ENCODE measurements around the gene QPCT.
A peak's percentile ranks its signal among the peaks of the same experiment; 100 is the strongest.

The QPCT gene

GRCh38 chr2:37326866-37327634, 17.4 kb upstream of the QPCT start:
- no peaks in the 10 kb centered on the region for H3K36me3 ChIP-seq (ENCODE audit: control insufficient read depth, insufficient read depth, low read length)
- no peak overlapping the region for H3K4me3 ChIP-seq (ENCODE audit: low read depth, low read length)
- H3K9me3 ChIP-seq (ENCODE audit: control insufficient read depth, insufficient read depth, low read length): no peaks in the 10 kb centered on the region
- peaks cover 4% of the 10 kb centered on the region for H3K4me1 ChIP-seq (ENCODE audit: control insufficient read depth, insufficient read depth, low read length)
- H3K9ac ChIP-seq (ENCODE audit: low read depth, low read length): no peak overlapping the region
- peaks cover 21% of the 10 kb centered on the region for H3K27me3 ChIP-seq (ENCODE audit: control insufficient read depth, insufficient read depth, low read length)

- Histone ChIP-seq H3K9me3 (ENCODE audit: control insufficient read depth, insufficient read depth, low read length) (no peaks in the 10 kb centered on the region), H3K4me1 (ENCODE audit: control insufficient read depth, insufficient read depth, low read length) (no peaks in the 10 kb centered on the region), H3K36me3 (ENCODE audit: control insufficient read depth, insufficient read depth, low read length) (no peaks in the 10 kb centered on the region), H3K4me3 (ENCODE audit: low read depth, low read length) (no peak overlapping the region), H3K9ac (ENCODE audit: low read depth, low read length) (no peak overlapping the region), H3K27me3 (ENCODE audit: control insufficient read depth, insufficient read depth, low read length) (peaks cover 13% of the 10 kb centered on the region)
These were observed 13.7 kb upstream of the QPCT start for GRCh38 chr2:37330681-37331080.

- Histone ChIP-seq H3K4me3 (ENCODE audit: low read depth, low read length) (no peak overlapping the region), H3K9me3 (ENCODE audit: control insufficient read depth, insufficient read depth, low read length) (no peaks in the 10 kb centered on the region), H3K4me1 (ENCODE audit: control insufficient read depth, insufficient read depth, low read length) (no peaks in the 10 kb centered on the region), H3K36me3 (ENCODE audit: control insufficient read depth, insufficient read depth, low read length) (no peaks in the 10 kb centered on the region), H3K9ac (ENCODE audit: low read depth, low read length) (no peak overlapping the region), H3K27me3 (ENCODE audit: control insufficient read depth, insufficient read depth, low read length) (no peaks in the 10 kb centered on the region)
These were observed 11.9 kb upstream of the QPCT start for GRCh38 chr2:37332560-37332959.

GRCh38 chr2:37333256-37333655, 11.2 kb upstream of the QPCT start:
- Histone ChIP-seq H3K9me3 (ENCODE audit: control insufficient read depth, insufficient read depth, low read length) (no peaks in the 10 kb centered on the region), H3K9ac (ENCODE audit: low read depth, low read length) (no peak overlapping the region), H3K27me3 (ENCODE audit: control insufficient read depth, insufficient read depth, low read length) (no peaks in the 10 kb centered on the region), H3K36me3 (ENCODE audit: control insufficient read depth, insufficient read depth, low read length) (no peaks in the 10 kb centered on the region), H3K4me1 (ENCODE audit: control insufficient read depth, insufficient read depth, low read length) (no peaks in the 10 kb centered on the region), H3K4me3 (ENCODE audit: low read depth, low read length) (no peak overlapping the region)

- no peaks in the 10 kb centered on the region for H3K27me3 ChIP-seq (ENCODE audit: control insufficient read depth, insufficient read depth, low read length)
- no peak overlapping the region for H3K9ac ChIP-seq (ENCODE audit: low read depth, low read length)
- no peaks in the 10 kb centered on the region for H3K36me3 ChIP-seq (ENCODE audit: control insufficient read depth, insufficient read depth, low read length)
- no peaks in the 10 kb centered on the region for H3K4me1 ChIP-seq (ENCODE audit: control insufficient read depth, insufficient read depth, low read length)
- no peak overlapping the region for H3K4me3 ChIP-seq (ENCODE audit: low read depth, low read length)
- H3K9me3 ChIP-seq (ENCODE audit: control insufficient read depth, insufficient read depth, low read length): no peaks in the 10 kb centered on the region
These were observed 8.8 kb upstream of the QPCT start for GRCh38 chr2:37335604-37336003.

- no peaks in the 10 kb centered on the region for H3K36me3 ChIP-seq (ENCODE audit: control insufficient read depth, insufficient read depth, low read length)
- no peaks in the 10 kb centered on the region for H3K9me3 ChIP-seq (ENCODE audit: control insufficient read depth, insufficient read depth, low read length)
- no peak overlapping the region for H3K9ac ChIP-seq (ENCODE audit: low read depth, low read length)
- no peaks in the 10 kb centered on the region for H3K4me1 ChIP-seq (ENCODE audit: control insufficient read depth, insufficient read depth, low read length)
- H3K4me3 ChIP-seq (ENCODE audit: low read depth, low read length): no peak overlapping the region
- H3K27me3 ChIP-seq (ENCODE audit: control insufficient read depth, insufficient read depth, low read length): no peaks in the 10 kb centered on the region
These were observed 6.7 kb upstream of the QPCT start for GRCh38 chr2:37337620-37338280.

- Histone ChIP-seq H3K27me3 (ENCODE audit: control insufficient read depth, insufficient read depth, low read length) (no peaks in the 10 kb centered on the region), H3K36me3 (ENCODE audit: control insufficient read depth, insufficient read depth, low read length) (no peaks in the 10 kb centered on the region), H3K9me3 (ENCODE audit: control insufficient read depth, insufficient read depth, low read length) (no peaks in the 10 kb centered on the region), H3K4me3 (ENCODE audit: low read depth, low read length) (no peak overlapping the region), H3K4me1 (ENCODE audit: control insufficient read depth, insufficient read depth, low read length) (peaks cover 4% of the 10 kb centered on the region), H3K9ac (ENCODE audit: low read depth, low read length) (no peak overlapping the region)
These were observed 5.5 kb upstream of the QPCT start for GRCh38 chr2:37338933-37339332.

GRCh38 chr2:37340637-37341036, 3.8 kb upstream of the QPCT start:
- H3K36me3 ChIP-seq (ENCODE audit: control insufficient read depth, insufficient read depth, low read length): no peaks in the 10 kb centered on the region
- peaks cover 5% of the 10 kb centered on the region for H3K4me1 ChIP-seq (ENCODE audit: control insufficient read depth, insufficient read depth, low read length)
- H3K27me3 ChIP-seq (ENCODE audit: control insufficient read depth, insufficient read depth, low read length): peaks cover 2% of the 10 kb centered on the region
- no peak overlapping the region for H3K9ac ChIP-seq (ENCODE audit: low read depth, low read length)
- no peak overlapping the region for H3K4me3 ChIP-seq (ENCODE audit: low read depth, low read length)
- H3K9me3 ChIP-seq (ENCODE audit: control insufficient read depth, insufficient read depth, low read length): no peaks in the 10 kb centered on the region

GRCh38 chr2:37342591-37343220, 1.7 kb upstream of the QPCT start:
- Histone ChIP-seq H3K4me1 (ENCODE audit: control insufficient read depth, insufficient read depth, low read length) (peaks cover 5% of the 10 kb centered on the region), H3K36me3 (ENCODE audit: control insufficient read depth, insufficient read depth, low read length) (no peaks in the 10 kb centered on the region), H3K27me3 (ENCODE audit: control insufficient read depth, insufficient read depth, low read length) (peaks cover 2% of the 10 kb centered on the region), H3K9me3 (ENCODE audit: control insufficient read depth, insufficient read depth, low read length) (no peaks in the 10 kb centered on the region), H3K9ac (ENCODE audit: low read depth, low read length) (no peak overlapping the region), H3K4me3 (ENCODE audit: low read depth, low read length) (no peak overlapping the region)

GRCh38 chr2:37343537-37344434, 644 bp upstream of the QPCT start:
- Histone ChIP-seq H3K27me3 (ENCODE audit: control insufficient read depth, insufficient read depth, low read length) (peaks cover 2% of the 10 kb centered on the region), H3K9ac (ENCODE audit: low read depth, low read length) (no peak overlapping the region), H3K4me3 (ENCODE audit: low read depth, low read length) (peak overlapping the region; percentile 69), H3K9me3 (ENCODE audit: control insufficient read depth, insufficient read depth, low read length) (no peaks in the 10 kb centered on the region), H3K36me3 (ENCODE audit: control insufficient read depth, insufficient read depth, low read length) (no peaks in the 10 kb centered on the region), H3K4me1 (ENCODE audit: control insufficient read depth, insufficient read depth, low read length) (peaks cover 11% of the 10 kb centered on the region)

GRCh38 chr2:37348155-37348554, 3.7 kb downstream of the QPCT start:
- Histone ChIP-seq H3K9ac (ENCODE audit: low read depth, low read length) (no peak overlapping the region), H3K9me3 (ENCODE audit: control insufficient read depth, insufficient read depth, low read length) (no peaks in the 10 kb centered on the region), H3K4me3 (ENCODE audit: low read depth, low read length) (no peak overlapping the region), H3K4me1 (ENCODE audit: control insufficient read depth, insufficient read depth, low read length) (peaks cover 27% of the 10 kb centered on the region), H3K36me3 (ENCODE audit: control insufficient read depth, insufficient read depth, low read length) (no peaks in the 10 kb centered on the region), H3K27me3 (ENCODE audit: control insufficient read depth, insufficient read depth, low read length) (peaks cover 2% of the 10 kb centered on the region)
